Vagina (tissue), 2 donors: Measurements from ENCODE around the gene LHX6. TPM values are rescaled to one million over a fixed set of nuclear protein-coding genes. Genes with fewer than 3 reads are reported as not detected.

Source experiments
- DNase-seq, 2 donors: peaks; one replicate each; pipeline ENCODE4 v3.0.0-alpha.2; 2017; ENCODE audit errors: extremely low spot score in 2 of 2
- H3K27ac ChIP-seq: fragments of 200-600 bp; sonication (generic); one replicate; pipeline ENCODE4 v1.5.1; 2019
- H3K27me3 ChIP-seq: fragments of 200-600 bp; sonication (generic); one replicate; pipeline ENCODE4 v1.5.1; 2019
- H3K36me3 ChIP-seq, 2 donors: fragments of 200-600 bp; sonication (generic); one replicate each; pipeline ENCODE4 v1.5.1; 2017 to 2019
- H3K4me1 ChIP-seq: fragments of 200-600 bp; sonication (generic); one replicate; pipeline ENCODE4 v1.5.1; 2019
- H3K4me3 ChIP-seq, 2 donors: fragments of 200-600 bp; sonication (generic); 1 replicate in 1 of 2; 2 replicates in 1 of 2; pipeline ENCODE4 v1.5.1; 2016 to 2019
- H3K9me3 ChIP-seq: fragments of 200-600 bp; sonication (generic); one replicate; pipeline ENCODE4 v1.5.1; 2019
- CTCF ChIP-seq, 3 experiments: fragments of 450-650 bp in 2 of 3; fragments of 200-600 bp in 1 of 3; sonication (generic) in 1 of 3; IDR thresholded peaks; one replicate each; pipeline ENCODE4 v1.5.1; 2017 to 2019; ENCODE audit warnings: antibody characterized with exemption in 3 of 3, mild to moderate bottlenecking in 2 of 3, moderate library complexity in 2 of 3
- POLR2A ChIP-seq, 2 donors: fragments of 450-650 bp; IDR thresholded peaks; one replicate each; pipeline ENCODE4 v1.6.1; 2017; ENCODE audit warnings: antibody characterized with exemption in 2 of 2, mild to moderate bottlenecking in 2 of 2, moderate library complexity in 2 of 2
- POLR2AphosphoS5 ChIP-seq, 2 donors: sonication (generic); formaldehyde crosslinking; IDR thresholded peaks; one replicate each; pipeline ENCODE4 v1.9.0; 2017; ENCODE audit warnings: antibody characterized with exemption in 2 of 2, mild to moderate bottlenecking in 2 of 2, low read depth in 1 of 2; ENCODE audit not compliant: insufficient read depth in 1 of 2
- intact Hi-C: fragments of 100-400 bp; cut with DNase I; formaldehyde crosslinking; loops from one replicate; pipeline ENCODE4 v1.15.1; 2023
- total RNA-seq: library from RNA; depleted of rRNA; stranded (reverse); fragments of >200 nt; gene quantifications from one replicate; pipeline ENCODE4 v1.2.3, GENCODE V29; 2016

Gene LHX6
- total RNA-seq, 1 donor from 2014 or later = 8.1 TPM

- no peaks in the 10 kb centered on the region for H3K36me3 ChIP-seq
- no peak for TF ChIP-seq POLR2AphosphoS5 (IDR thresholded peaks at IDR 0.05; ENCODE audit: insufficient read depth in 1 of 2, low read depth in 1 of 2)
- TF ChIP-seq POLR2A (IDR thresholded peaks at IDR 0.05) = no peak
- no peak for TF ChIP-seq CTCF (IDR thresholded peaks at IDR 0.05)
- no peak overlapping the region for H3K27ac ChIP-seq
- intact Hi-C loops = no loop called here
- H3K4me1 ChIP-seq = no peaks in the 10 kb centered on the region
- no peak overlapping the region for H3K4me3 ChIP-seq
- no peaks in the 10 kb centered on the region for H3K9me3 ChIP-seq
- H3K27me3 ChIP-seq = no peaks in the 10 kb centered on the region
- DNase-seq = no peak
Measured at GRCh38 chr9:122190597-122191381, 38.0 kb downstream of the LHX6 start.

GRCh38 chr9:122188369-122188768, 40.4 kb downstream of the LHX6 start:
- Histone ChIP-seq H3K36me3 (no peaks in the 10 kb centered on the region), H3K9me3 (no peaks in the 10 kb centered on the region), H3K4me3 (no peak overlapping the region), H3K27me3 (no peaks in the 10 kb centered on the region), H3K27ac (no peak overlapping the region), H3K4me1 (no peaks in the 10 kb centered on the region)
- no peak for DNase-seq
- TF ChIP-seq POLR2A (IDR thresholded peaks at IDR 0.05) (no peak), POLR2AphosphoS5 (IDR thresholded peaks at IDR 0.05; ENCODE audit: insufficient read depth in 1 of 2, low read depth in 1 of 2) (no peak), CTCF (IDR thresholded peaks at IDR 0.05) (no peak)
- intact Hi-C loops = no loop called here

GRCh38 chr9:122186777-122187470, 41.8 kb downstream of the LHX6 start:
- TF ChIP-seq POLR2A (IDR thresholded peaks at IDR 0.05) (no peak), POLR2AphosphoS5 (IDR thresholded peaks at IDR 0.05; ENCODE audit: insufficient read depth in 1 of 2, low read depth in 1 of 2) (no peak), CTCF (IDR thresholded peaks at IDR 0.05) (no peak)
- intact Hi-C loops = no loop called here

GRCh38 chr9:122186301-122186700, 42.5 kb downstream of the LHX6 start:
- intact Hi-C loops = no loop called here
- Histone ChIP-seq H3K36me3 (no peaks in the 10 kb centered on the region), H3K9me3 (no peaks in the 10 kb centered on the region), H3K27me3 (no peaks in the 10 kb centered on the region), H3K4me1 (no peaks in the 10 kb centered on the region), H3K27ac (no peak overlapping the region), H3K4me3 (no peak overlapping the region)
- DNase-seq = no peak
- no peak for TF ChIP-seq CTCF (IDR thresholded peaks at IDR 0.05)
- no peak for TF ChIP-seq POLR2A (IDR thresholded peaks at IDR 0.05)

More at GRCh38 chr9:122186777-122187470, 41.8 kb downstream of the LHX6 start:
- no peaks in the 10 kb centered on the region for H3K36me3 ChIP-seq
- DNase-seq = no peak
- no peak overlapping the region for H3K27ac ChIP-seq
- no peaks in the 10 kb centered on the region for H3K9me3 ChIP-seq
- H3K4me3 ChIP-seq = no peak overlapping the region
- no peaks in the 10 kb centered on the region for H3K4me1 ChIP-seq
- H3K27me3 ChIP-seq = no peaks in the 10 kb centered on the region

- intact Hi-C loops = no loop called here
- no peaks in the 10 kb centered on the region for H3K36me3 ChIP-seq
- H3K4me3 ChIP-seq = no peak overlapping the region
- no peaks in the 10 kb centered on the region for H3K9me3 ChIP-seq
- no peak for TF ChIP-seq POLR2A (IDR thresholded peaks at IDR 0.05)
- TF ChIP-seq CTCF (IDR thresholded peaks at IDR 0.05) = no peak
- no peak for TF ChIP-seq POLR2AphosphoS5 (IDR thresholded peaks at IDR 0.05; ENCODE audit: insufficient read depth in 1 of 2, low read depth in 1 of 2)
- DNase-seq = no peak
- H3K4me1 ChIP-seq = no peaks in the 10 kb centered on the region
- H3K27ac ChIP-seq = no peak overlapping the region
- H3K27me3 ChIP-seq = no peaks in the 10 kb centered on the region
Measured at GRCh38 chr9:122184551-122184950, 44.2 kb downstream of the LHX6 start.
